ENCODE results near the gene MLLT3.

- TF ChIP-seq CTCF (IDR thresholded peaks at IDR 0.05; ENCODE audit: borderline replicate concordance, extremely low read depth, low read length, poor library complexity, severe bottlenecking) (no peak), EZH2 (IDR thresholded peaks at IDR 0.05; ENCODE audit: borderline replicate concordance, low read depth, low read length, severe bottlenecking) (no peak)
Observed at GRCh38 chr9:20408513-20408912, 213.8 kb downstream of the MLLT3 start.

All from DND-41 (cell line).